ENCODE results near the gene LCOR.
"Not testable (repeated sequence)": the region's sequence is repeated elsewhere in the genome, so short reads cannot be mapped to it uniquely, and the experiment has no call there.

Gene LCOR

DNA sequence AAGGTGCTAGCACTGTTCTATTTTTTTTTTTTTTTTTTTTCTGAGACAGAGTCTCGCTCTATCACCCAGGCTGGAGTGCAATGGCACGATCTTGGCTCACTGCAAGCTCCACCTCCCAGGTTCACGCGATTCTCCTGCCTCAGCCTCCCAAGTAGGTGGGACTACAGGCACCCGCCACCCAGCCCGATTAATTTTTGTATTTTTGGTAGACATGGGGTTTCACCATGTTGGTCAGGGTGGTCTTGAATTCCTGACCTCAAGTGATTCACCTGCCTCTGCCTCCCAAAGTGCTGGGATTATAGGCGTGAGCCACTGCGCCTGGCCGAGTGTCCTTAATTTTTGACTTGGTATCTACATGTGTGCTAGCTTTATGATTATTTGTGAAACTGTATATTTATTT, 201.7 kb downstream of the LCOR start:
- not testable (repeated sequence) for DNase-seq (ENCODE audit: low spot score)

DNA sequence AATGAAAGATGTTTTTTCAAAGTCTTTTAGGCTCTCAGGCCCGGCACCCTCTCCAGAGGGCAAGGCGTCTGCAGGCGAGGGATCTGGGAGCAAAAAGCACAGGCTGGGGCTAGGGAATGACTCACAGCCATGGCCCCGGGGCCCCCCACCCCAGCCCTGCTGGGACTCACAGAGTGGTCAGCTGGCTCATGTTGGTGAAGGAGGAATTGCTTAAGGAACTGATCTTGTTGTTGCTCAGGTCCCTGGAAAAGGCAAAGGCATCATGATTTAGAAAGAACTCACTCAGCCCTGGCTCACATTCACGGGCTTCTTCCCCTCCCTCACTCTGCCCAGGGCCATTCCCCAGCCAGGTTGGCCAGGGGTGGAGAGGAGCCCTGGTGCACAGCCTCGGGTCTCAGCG, 202.2 kb downstream of the LCOR start:
- DNase-seq (ENCODE audit: low spot score) = no peak

DNA sequence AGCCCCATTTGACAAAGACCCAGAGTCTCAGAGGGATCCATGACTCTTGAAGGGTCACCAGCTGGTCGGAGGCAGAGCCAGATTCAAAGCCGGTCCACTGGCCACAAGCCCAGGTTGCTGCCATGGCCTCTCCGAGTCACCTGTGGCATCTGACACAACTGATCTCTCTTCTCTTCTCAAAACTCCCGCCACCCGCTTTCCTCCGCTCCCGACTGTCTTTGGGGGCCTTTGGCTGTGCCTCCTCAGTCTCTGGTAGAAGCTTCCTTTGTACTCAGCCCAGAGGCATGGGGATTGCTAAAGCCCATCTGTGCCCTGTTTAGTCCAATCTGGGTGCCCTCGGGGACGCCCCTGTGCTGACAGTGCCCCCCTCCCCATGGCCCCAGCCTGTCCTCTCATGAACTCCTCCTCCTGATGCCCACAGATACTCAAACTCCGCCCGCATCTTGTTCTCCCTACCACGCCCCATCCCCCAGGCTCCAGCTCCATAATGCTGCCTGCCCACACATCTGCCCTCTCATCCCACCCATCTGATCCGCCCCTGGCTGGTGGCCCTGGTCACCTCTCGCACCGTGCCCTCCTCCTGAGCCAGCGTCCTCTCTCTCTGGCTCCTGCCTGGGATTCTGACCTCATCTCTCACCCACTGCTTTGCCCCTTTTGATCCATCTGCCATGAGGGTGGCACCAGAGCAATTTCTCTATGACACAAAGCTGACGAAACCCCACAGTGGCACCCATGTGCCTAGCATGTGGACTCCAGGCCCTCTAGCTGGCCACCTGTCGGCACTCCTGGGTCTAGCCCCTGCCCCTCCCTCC, 203.1 kb downstream of the LCOR start:
- DNase-seq (ENCODE audit: low spot score) = no peak

DNA sequence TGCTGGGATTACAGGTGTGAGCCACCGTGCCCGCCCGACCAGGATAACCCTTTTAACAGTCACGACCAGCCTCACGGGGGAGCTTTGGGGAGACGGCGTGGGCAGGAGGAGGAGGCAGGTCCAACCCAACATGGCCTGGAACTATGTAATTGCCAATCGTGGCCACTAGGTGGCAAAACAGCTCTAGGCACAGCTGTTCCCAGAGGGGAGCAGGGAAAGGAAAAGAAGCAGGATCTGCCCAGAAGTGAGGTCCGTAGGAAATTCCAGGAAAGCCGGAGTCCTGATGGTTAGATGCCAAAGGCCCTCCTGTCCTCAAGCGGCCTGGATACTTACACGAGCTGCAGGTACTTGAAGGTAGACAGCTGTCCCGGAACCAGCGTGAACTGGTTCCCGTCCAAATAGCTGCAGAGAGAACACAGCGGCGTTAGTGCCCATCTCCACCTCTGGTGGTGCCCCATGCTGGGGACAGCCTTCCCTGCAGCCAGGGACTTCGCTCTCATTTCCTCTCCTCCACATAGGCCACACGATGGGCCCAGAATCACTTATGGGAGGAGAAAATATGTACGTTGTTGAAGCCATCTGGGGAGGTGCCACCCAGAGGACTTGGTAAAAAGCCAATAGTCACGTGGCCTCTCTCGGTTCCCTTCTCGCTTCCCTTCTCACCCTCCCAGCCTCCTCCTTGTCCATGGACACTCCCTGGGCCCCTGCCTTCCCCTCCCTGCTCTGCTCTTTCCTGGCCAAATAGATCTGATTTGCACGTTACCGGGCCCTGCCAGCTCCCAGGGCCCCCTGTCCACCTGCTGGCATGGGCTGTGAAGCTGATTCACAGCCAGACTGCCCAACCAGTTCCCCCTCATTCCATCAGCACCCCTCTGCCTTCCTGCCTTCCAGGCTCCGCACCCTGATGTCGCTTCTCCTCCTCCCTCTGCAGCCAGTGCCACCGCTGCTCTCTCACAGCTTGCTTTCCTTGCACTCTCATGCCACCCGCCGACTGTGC, 205.6 kb downstream of the LCOR start:
- DNase-seq (ENCODE audit: low spot score) = peak; percentile 81

DNA sequence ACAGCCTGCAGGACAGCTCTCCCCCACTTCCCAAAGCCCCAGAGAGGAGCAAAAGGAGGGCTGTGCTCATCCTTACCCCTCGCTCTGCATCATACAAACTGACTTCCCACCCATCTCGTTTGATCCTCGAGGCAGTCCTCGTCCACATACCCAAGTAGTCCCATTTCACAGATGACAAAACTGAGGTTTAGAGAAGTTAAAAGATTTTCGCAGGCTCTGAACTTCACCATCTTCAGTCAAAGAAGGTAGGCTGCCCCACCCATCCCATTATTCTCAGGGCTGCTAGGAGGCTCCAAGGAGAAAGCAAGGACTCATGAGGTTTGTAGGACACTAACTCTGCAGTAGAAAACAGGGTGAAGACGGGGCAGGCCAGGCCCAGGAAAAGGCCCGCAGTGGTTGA, 206.6 kb downstream of the LCOR start:
- DNase-seq (ENCODE audit: low spot score) = no peak

DNA sequence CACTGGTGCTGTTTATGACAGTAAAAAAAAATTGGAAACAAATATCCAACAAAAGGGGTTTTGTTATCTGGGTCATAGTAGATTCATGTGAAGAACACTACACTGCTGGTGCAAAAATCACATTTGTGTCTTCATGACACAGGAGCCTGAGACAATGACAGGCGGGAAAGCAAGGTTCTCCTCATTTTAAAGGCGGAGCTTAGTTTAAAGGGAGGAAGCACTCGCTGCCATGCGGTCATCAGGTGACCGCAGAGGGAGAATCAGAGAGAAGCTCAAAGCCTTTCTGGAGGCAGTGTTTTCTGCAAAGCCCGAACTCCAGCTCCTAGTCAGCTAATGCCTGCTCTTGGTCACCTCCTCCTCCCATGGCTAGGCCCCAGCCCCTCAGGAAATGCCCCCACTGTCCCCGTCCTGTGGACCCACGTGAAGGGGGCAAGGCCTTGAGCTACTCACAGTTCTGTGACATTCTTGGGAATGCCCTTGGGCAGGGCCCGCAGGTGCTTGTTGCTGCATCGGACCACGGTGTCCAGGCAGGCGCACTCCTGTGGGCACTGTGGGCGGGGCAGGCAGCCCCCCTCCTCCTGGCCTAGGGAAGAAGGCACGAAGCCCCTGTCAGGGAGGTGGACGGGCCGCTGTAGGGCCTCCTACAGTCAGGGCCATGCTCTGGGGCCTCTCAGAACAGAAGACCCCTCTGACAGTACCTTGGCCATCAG, 207.6 kb downstream of the LCOR start:
- DNase-seq (ENCODE audit: low spot score) = no peak

DNA sequence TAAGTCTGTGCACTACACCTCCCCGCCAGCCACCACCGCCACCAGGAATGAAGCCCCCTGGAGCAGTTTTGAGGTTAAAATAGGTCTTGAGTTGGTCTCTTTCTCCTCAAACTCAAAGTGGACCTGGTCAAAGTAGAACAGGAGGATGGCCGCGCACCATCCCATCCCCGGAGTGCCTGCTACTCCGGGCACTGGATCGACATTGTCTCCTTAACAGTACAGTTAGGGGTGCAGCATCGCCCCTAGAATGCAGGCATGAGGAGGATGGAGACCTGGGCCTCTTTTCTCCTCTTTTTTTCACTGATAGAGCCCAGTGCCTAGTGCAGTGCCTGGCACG, 208.1 kb downstream of the LCOR start:
- no peak for DNase-seq (ENCODE audit: low spot score)

DNA sequence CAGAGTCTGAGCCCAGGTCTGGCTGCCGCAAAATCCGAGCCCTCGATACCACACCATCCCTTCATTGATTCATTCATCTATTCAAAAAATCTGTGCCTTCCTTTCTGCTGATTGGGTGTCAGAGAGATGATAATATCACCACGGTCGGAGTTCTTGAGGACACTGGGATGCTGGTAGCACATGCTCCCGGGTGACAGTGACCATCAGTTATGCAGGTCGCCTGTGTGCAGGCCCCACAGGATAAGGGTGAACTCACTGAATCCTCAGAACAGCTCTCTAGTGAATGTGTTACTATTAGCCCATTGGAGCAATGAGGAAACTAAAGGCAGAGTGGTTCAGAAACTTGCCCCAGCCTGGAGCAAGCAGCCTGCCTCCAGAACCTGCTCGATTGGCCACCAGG, 208.6 kb downstream of the LCOR start:
- DNase-seq (ENCODE audit: low spot score) = no peak

DNA sequence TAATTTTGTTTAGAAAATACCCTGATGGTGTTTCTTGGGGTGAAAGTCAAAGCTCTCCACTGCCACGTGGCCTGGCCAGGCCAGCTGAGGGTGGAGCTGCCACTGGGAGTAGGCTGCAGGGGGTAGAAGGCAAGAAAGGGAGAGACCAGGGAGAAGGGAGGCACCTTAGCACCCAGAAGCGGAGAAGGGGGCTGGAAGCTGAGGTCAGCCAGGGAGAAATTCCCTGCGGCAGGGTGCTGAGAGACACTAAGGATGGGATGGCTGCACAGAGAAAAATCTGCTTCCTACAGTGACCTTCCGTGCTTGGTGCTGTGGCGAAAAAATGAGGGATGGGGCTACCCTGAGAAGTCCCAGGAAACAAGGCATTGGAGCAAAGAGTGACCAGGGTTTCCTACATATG, 210.0 kb downstream of the LCOR start:
- no peak for DNase-seq (ENCODE audit: low spot score)

DNA sequence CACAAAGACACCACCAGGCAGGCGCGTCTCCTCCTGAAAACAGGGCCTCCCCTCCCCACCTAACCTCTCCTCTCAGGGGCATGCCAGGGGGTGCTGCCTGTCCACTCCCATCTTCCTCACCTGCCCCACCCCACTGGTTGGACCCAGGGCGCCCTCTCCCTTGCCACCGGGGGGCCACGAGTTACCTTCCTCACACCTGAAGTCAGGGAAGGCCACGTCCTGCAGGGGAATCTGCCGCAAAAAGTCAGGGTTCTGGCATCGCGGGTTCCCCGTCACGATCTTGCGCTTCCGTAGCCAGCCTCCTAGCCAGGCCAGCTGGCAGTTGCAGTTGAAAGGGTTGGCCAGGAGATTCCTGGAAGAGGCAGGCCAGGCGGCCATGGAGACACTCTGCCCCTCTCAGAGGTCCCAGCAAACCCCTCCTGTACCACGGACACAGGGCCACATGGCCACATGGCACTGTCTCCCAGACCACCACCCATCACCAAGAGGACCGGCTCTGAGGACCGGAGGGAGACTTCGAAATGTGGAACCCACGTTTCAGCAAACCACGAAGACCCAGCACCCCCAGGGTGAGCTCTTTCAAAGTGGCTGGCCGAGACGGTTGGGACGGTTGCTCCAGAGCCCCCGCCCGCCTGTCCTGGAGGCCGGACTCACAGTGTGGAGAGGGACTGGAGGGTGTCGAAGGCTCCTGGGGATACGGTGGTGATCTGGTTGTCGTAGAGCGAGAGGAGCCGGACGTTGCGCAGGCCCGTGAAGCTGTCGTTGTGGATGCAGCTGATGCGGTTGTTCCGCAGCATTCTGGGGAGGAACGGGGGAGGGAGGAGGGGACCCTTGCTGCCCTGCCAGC, 210.8 kb downstream of the LCOR start:
- no peak for DNase-seq (ENCODE audit: low spot score)

DNA sequence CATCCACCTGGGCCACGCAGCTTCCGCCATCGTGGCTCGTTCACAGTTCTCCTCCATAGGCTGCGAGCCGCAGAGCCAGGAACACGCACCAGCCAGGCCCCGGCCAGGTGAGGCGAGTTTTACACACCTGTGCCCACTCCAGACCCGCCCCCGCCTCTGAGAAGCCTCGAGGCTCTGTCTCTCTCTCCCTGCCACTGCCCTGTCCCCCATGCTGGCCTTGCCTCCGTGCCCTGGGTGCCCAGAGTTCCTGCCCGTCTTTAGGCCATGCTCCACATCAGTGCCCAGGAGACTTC, 211.4 kb downstream of the LCOR start:
- no peak for DNase-seq (ENCODE audit: low spot score)

Data from hematopoietic multipotent progenitor cell treated with erythropoietin and hydrocortisone succinate and interleukin-3 and kit ligand, for 17 days (in vitro differentiated cells).